ENCODE data around the gene PTH2. TPM values are rescaled to one million over a fixed set of nuclear protein-coding genes. Genes with fewer than 3 reads are reported as not detected.

Gene PTH2
- total and polyA plus RNA-seq, 2 of the 8 experiments (the other 6 are each of a cell fraction or from before 2014, with no cell fraction given) = not detected

DNA sequence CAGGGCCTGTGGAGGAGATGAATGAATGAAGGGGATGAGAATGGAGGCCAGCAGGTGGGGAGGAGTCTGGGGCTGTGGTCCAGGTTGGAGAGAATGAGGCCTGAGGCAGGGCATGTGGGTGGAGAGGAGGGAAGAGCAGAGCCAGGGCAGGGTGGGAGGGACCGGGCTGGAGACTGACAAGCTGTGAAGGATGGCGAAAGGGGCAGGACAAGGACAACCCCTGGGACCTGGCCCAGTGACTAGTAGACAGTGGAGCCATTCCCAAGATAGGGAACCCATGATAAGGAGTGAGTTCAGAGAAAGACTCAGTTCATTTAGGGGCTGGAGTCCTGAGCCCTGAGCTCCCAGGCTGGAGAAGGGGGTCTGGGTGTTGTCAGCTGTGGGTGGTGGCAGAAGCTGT lies 3.0 kb downstream of the PTH2 start (continued):
- TF ChIP-seq, protein P1, sequence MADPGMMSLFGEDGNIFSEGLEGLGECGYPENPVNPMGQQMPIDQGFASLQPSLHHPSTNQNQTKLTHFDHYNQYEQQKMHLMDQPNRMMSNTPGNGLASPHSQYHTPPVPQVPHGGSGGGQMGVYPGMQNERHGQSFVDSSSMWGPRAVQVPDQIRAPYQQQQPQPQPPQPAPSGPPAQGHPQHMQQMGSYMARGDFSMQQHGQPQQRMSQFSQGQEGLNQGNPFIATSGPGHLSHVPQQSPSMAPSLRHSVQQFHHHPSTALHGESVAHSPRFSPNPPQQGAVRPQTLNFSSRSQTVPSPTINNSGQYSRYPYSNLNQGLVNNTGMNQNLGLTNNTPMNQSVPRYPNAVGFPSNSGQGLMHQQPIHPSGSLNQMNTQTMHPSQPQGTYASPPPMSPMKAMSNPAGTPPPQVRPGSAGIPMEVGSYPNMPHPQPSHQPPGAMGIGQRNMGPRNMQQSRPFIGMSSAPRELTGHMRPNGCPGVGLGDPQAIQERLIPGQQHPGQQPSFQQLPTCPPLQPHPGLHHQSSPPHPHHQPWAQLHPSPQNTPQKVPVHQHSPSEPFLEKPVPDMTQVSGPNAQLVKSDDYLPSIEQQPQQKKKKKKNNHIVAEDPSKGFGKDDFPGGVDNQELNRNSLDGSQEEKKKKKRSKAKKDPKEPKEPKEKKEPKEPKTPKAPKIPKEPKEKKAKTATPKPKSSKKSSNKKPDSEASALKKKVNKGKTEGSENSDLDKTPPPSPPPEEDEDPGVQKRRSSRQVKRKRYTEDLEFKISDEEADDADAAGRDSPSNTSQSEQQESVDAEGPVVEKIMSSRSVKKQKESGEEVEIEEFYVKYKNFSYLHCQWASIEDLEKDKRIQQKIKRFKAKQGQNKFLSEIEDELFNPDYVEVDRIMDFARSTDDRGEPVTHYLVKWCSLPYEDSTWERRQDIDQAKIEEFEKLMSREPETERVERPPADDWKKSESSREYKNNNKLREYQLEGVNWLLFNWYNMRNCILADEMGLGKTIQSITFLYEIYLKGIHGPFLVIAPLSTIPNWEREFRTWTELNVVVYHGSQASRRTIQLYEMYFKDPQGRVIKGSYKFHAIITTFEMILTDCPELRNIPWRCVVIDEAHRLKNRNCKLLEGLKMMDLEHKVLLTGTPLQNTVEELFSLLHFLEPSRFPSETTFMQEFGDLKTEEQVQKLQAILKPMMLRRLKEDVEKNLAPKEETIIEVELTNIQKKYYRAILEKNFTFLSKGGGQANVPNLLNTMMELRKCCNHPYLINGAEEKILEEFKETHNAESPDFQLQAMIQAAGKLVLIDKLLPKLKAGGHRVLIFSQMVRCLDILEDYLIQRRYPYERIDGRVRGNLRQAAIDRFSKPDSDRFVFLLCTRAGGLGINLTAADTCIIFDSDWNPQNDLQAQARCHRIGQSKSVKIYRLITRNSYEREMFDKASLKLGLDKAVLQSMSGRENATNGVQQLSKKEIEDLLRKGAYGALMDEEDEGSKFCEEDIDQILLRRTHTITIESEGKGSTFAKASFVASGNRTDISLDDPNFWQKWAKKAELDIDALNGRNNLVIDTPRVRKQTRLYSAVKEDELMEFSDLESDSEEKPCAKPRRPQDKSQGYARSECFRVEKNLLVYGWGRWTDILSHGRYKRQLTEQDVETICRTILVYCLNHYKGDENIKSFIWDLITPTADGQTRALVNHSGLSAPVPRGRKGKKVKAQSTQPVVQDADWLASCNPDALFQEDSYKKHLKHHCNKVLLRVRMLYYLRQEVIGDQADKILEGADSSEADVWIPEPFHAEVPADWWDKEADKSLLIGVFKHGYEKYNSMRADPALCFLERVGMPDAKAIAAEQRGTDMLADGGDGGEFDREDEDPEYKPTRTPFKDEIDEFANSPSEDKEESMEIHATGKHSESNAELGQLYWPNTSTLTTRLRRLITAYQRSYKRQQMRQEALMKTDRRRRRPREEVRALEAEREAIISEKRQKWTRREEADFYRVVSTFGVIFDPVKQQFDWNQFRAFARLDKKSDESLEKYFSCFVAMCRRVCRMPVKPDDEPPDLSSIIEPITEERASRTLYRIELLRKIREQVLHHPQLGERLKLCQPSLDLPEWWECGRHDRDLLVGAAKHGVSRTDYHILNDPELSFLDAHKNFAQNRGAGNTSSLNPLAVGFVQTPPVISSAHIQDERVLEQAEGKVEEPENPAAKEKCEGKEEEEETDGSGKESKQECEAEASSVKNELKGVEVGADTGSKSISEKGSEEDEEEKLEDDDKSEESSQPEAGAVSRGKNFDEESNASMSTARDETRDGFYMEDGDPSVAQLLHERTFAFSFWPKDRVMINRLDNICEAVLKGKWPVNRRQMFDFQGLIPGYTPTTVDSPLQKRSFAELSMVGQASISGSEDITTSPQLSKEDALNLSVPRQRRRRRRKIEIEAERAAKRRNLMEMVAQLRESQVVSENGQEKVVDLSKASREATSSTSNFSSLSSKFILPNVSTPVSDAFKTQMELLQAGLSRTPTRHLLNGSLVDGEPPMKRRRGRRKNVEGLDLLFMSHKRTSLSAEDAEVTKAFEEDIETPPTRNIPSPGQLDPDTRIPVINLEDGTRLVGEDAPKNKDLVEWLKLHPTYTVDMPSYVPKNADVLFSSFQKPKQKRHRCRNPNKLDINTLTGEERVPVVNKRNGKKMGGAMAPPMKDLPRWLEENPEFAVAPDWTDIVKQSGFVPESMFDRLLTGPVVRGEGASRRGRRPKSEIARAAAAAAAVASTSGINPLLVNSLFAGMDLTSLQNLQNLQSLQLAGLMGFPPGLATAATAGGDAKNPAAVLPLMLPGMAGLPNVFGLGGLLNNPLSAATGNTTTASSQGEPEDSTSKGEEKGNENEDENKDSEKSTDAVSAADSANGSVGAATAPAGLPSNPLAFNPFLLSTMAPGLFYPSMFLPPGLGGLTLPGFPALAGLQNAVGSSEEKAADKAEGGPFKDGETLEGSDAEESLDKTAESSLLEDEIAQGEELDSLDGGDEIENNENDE (IDR thresholded peaks at IDR 0.05; ENCODE audit: insufficient replicate concordance, low read length) = no peak
- no peak for TF ChIP-seq GTF2F1 (IDR thresholded peaks at IDR 0.05; ENCODE audit: borderline replicate concordance, low read depth, low read length)
- TF ChIP-seq, protein P2, sequence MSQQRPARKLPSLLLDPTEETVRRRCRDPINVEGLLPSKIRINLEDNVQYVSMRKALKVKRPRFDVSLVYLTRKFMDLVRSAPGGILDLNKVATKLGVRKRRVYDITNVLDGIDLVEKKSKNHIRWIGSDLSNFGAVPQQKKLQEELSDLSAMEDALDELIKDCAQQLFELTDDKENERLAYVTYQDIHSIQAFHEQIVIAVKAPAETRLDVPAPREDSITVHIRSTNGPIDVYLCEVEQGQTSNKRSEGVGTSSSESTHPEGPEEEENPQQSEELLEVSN (IDR thresholded peaks at IDR 0.05) = peak; percentile 33; the same call in 1 of the 2 replicates
